Activated naive CD8-positive, alpha-beta T cell treated with anti-CD3 and anti-CD28 coated beads, Interleukin-2, amount 50 U/mL, for 24 hours (primary cell): ENCODE data around the gene PRIMPOL.
"Not testable (repeated sequence)": the region's sequence is repeated elsewhere in the genome, so short reads cannot be mapped to it uniquely, and the experiment has no call there.

ENCODE experiments used
- ATAC-seq: fragments of 150-1000 bp; cut with Tn5 transposase; one replicate; pipeline ENCODE4 v1.10.0; 2021
- DNase-seq: peaks from one replicate; pipeline ENCODE4 v3.0.0; 2021
- H3K27ac Mint-ChIP-seq: one replicate; pipeline ENCODE4 v1.8.0; 2021; ENCODE audit warnings: mild to moderate bottlenecking, mixed read lengths
- H3K27me3 Mint-ChIP-seq: one replicate; pipeline ENCODE4 v1.8.0; 2021; ENCODE audit warnings: mixed read lengths
- H3K36me3 Mint-ChIP-seq: one replicate; pipeline ENCODE4 v1.8.0; 2021; ENCODE audit warnings: low read depth, mixed read lengths
- H3K4me1 Mint-ChIP-seq: one replicate; pipeline ENCODE4 v1.8.0; 2021; ENCODE audit warnings: mixed read lengths
- H3K4me3 Mint-ChIP-seq: one replicate; pipeline ENCODE4 v1.8.0; 2021; ENCODE audit warnings: mild to moderate bottlenecking, moderate library complexity, mixed read lengths
- H3K9me3 Mint-ChIP-seq: one replicate; pipeline ENCODE4 v1.8.0; 2021; ENCODE audit warnings: mixed read lengths

The PRIMPOL gene

GRCh38 chr4:184732126-184732525, 82.6 kb downstream of the PRIMPOL start:
- peak overlapping the region; percentile 52 for H3K27ac Mint-ChIP-seq
- no peak for ATAC-seq
- peaks cover 23% of the 10 kb centered on the region for H3K4me1 Mint-ChIP-seq
- peak overlapping the region; percentile 98 for H3K4me3 Mint-ChIP-seq
- peaks cover 33% of the 10 kb centered on the region for H3K36me3 Mint-ChIP-seq
- no peaks in the 10 kb centered on the region for H3K27me3 Mint-ChIP-seq
- no peaks in the 10 kb centered on the region for H3K9me3 Mint-ChIP-seq
- DNase-seq = no peak

- Mint-ChIP-seq H3K27me3 (no peaks in the 10 kb centered on the region), H3K4me3 (peak within 1 kb of the TSS; percentile 98), H3K4me1 (peaks cover 23% of the 10 kb centered on the region), H3K36me3 (peaks cover 18% of the 10 kb centered on the region), H3K27ac (peak within 1 kb of the TSS; percentile 91), H3K9me3 (no peaks in the 10 kb centered on the region)
- peak; percentile 93 for ATAC-seq
- DNase-seq = peak; percentile 97
Measured at GRCh38 chr4:184733654-184734524, 84.4 kb downstream of the PRIMPOL start, which contains the start of gene CENPU. Gene CENPU (minus strand): TSS chr4:184734096. CDS start chr4:184734062, 34 bp downstream.

- Mint-ChIP-seq H3K27me3 (no peaks in the 10 kb centered on the region), H3K36me3 (peaks cover 18% of the 10 kb centered on the region), H3K4me3 (peak overlapping the region; percentile 98), H3K27ac (peak overlapping the region; percentile 91), H3K4me1 (peaks cover 31% of the 10 kb centered on the region), H3K9me3 (no peaks in the 10 kb centered on the region)
- no peak for DNase-seq
- no peak for ATAC-seq
Measured at GRCh38 chr4:184734758-184735157, 85.2 kb downstream of the PRIMPOL start.

GRCh38 chr4:184739575-184739974, 90.0 kb downstream of the PRIMPOL start:
- H3K27ac Mint-ChIP-seq = peak overlapping the region; percentile 70
- ATAC-seq, DNase-seq, H3K27me3 Mint-ChIP-seq, H3K4me3 Mint-ChIP-seq, H3K36me3 Mint-ChIP-seq, H3K9me3 Mint-ChIP-seq: not testable (repeated sequence)
- peaks cover 13% of the 10 kb centered on the region for H3K4me1 Mint-ChIP-seq

- Mint-ChIP-seq H3K36me3 (no peaks in the 10 kb centered on the region), H3K9me3 (no peaks in the 10 kb centered on the region), H3K4me1 (peaks cover 14% of the 10 kb centered on the region), H3K27ac (no peak overlapping the region), H3K27me3 (no peaks in the 10 kb centered on the region), H3K4me3 (no peak overlapping the region)
- ATAC-seq (no peak), DNase-seq (no peak)
Measured at GRCh38 chr4:184740980-184741391, 91.4 kb downstream of the PRIMPOL start.

GRCh38 chr4:184741651-184742050, 92.1 kb downstream of the PRIMPOL start:
- not testable (repeated sequence) for H3K9me3 Mint-ChIP-seq, H3K27ac Mint-ChIP-seq, ATAC-seq, H3K36me3 Mint-ChIP-seq, H3K4me3 Mint-ChIP-seq, H3K27me3 Mint-ChIP-seq, DNase-seq
- peaks cover 21% of the 10 kb centered on the region for H3K4me1 Mint-ChIP-seq

- Mint-ChIP-seq H3K36me3 (no peaks in the 10 kb centered on the region), H3K4me1 (peaks cover 24% of the 10 kb centered on the region)
Measured at GRCh38 chr4:184743650-184744049, 94.1 kb downstream of the PRIMPOL start.

GRCh38 chr4:184744236-184744635, 94.7 kb downstream of the PRIMPOL start:
- ATAC-seq = no peak
- Mint-ChIP-seq H3K27ac (no peak overlapping the region), H3K27me3 (no peaks in the 10 kb centered on the region), H3K4me3 (no peak overlapping the region), H3K9me3 (no peaks in the 10 kb centered on the region), H3K4me1 (peaks cover 22% of the 10 kb centered on the region), H3K36me3 (no peaks in the 10 kb centered on the region)
- DNase-seq = no peak

More at GRCh38 chr4:184743650-184744049, 94.1 kb downstream of the PRIMPOL start:
- no peaks in the 10 kb centered on the region for H3K9me3 Mint-ChIP-seq
- DNase-seq (no peak), ATAC-seq (no peak)
- no peak overlapping the region for H3K4me3 Mint-ChIP-seq
- H3K27me3 Mint-ChIP-seq = no peaks in the 10 kb centered on the region
- no peak overlapping the region for H3K27ac Mint-ChIP-seq
